ENCODE results near the gene ASIC1. TPM values are rescaled to one million over a fixed set of nuclear protein-coding genes. Genes with fewer than 3 reads are reported as not detected.

ASIC1 gene
- total and polyA plus RNA-seq, 2 of the 4 experiments (the other 2 are of a cell fraction), result 1.6 to 9.9 TPM

GRCh38 chr12:50032854-50033581 lies 24.4 kb upstream of the ASIC1 start:
- Histone ChIP-seq H2AK9ac (replicated peaks; ENCODE audit: low read depth, low read length, poor library complexity) (no peak overlapping the region), H3K36me3 (ENCODE audit: control insufficient read depth, insufficient read depth, low read length) (no peaks in the 10 kb centered on the region), H3K4me3 (ENCODE audit: insufficient read depth, low read depth, low read length) (no peak overlapping the region), H2BK120ac (ENCODE audit: low read depth, low read length) (no peak overlapping the region), H3K4me2 (ENCODE audit: low read depth, low read length) (peak overlapping the region; percentile 24; the same call in 1 of the 2 replicates), H3K18ac (ENCODE audit: low read depth, low read length) (no peak overlapping the region), H2BK20ac (ENCODE audit: low read depth, low read length) (no peak overlapping the region), H3K79me1 (ENCODE audit: low read depth in 1 of 2, low read length in 2 of 2) (no peaks in the 10 kb centered on the region), H3K9me1 (ENCODE audit: insufficient read depth, low read length) (no peaks in the 10 kb centered on the region; the same call in 1 of the 2 replicates), H3K14ac (replicated peaks; ENCODE audit: low read depth, low read length) (no peak overlapping the region), H2AK5ac (ENCODE audit: low read depth, low read length) (no peak overlapping the region), H3K4ac (ENCODE audit: low read depth, low read length) (no peak overlapping the region), H4K91ac (ENCODE audit: insufficient read depth, low read depth, low read length) (no peak overlapping the region), H3K9me3 (ENCODE audit: control insufficient read depth, insufficient read depth, low read length) (no peaks in the 10 kb centered on the region), H3K27ac (ENCODE audit: insufficient read depth, low read length) (no peak overlapping the region), H2BK15ac (ENCODE audit: low read depth, low read length) (no peak overlapping the region), H3K9ac (ENCODE audit: low read depth, low read length) (no peak overlapping the region), H3K4me1 (ENCODE audit: control insufficient read depth, insufficient read depth, low read length) (no peaks in the 10 kb centered on the region), H3K27me3 (ENCODE audit: control insufficient read depth, insufficient read depth, low read length) (peaks cover 7% of the 10 kb centered on the region), H3K23ac (ENCODE audit: low read depth, low read length) (no peak overlapping the region), H3K56ac (ENCODE audit: extremely low read depth, insufficient read depth, low read length) (no peak overlapping the region), H4K5ac (ENCODE audit: low read depth, low read length) (no peak overlapping the region), H4K8ac (ENCODE audit: low read depth in 2 of 2, low read length in 2 of 2) (peak overlapping the region in 1 of 2 experiments; percentile 25; a peak in 1 of 4 replicates), H2AFZ (replicated peaks; ENCODE audit: low read length, poor library complexity) (peak overlapping the region; percentile 84), H4K20me1 (ENCODE audit: insufficient read depth, low read length) (no peaks in the 10 kb centered on the region), H2BK5ac (ENCODE audit: low read depth, low read length, poor library complexity, severe bottlenecking) (no peak overlapping the region)
- WGBS, 2 experiments (ENCODE audit: extremely low coverage in 2 of 2, insufficient read length in 1 of 2), result 11% methylated on average over 13 of the region's 37 CpGs; no CpG with 5 or more reads in 1 of the 2 experiments
- no peak for TF ChIP-seq RAD21 (IDR thresholded peaks at IDR 0.05; ENCODE audit: low read length)
- no peak for DNase-seq
- no peak for ATAC-seq (ENCODE audit: low read depth)
- intact Hi-C loops (cut with micrococcal nuclease), result no loop called here
- no TSS peak for BruUV-seq (replicated peaks)
- dilution Hi-C loops (cut with HindIII; ENCODE audit: low sequenced_read_pairs, unreplicated experiment), result no loop called here
- ChIA-PET CTCF (interaction anchor here (1.2 kb wide), 1 partner anchor 23 kb away, joined by 4 read pairs; no protein-coding TSS in a partner anchor), POLR2A (ENCODE audit: unreplicated experiment) (no interaction called here)
- in situ Hi-C loops (cut with MboI; ENCODE audit: low sequenced_read_pairs), result no loop called here

Data from IMR-90 (cell line).